ENCODE results near the gene LYPD6. TPM values are rescaled to one million over a fixed set of nuclear protein-coding genes. Genes with fewer than 3 reads are reported as not detected.

The LYPD6 gene
- total and polyA plus RNA-seq, 9 of the 15 experiments (the other 6 are each of a cell fraction or from before 2014, with no cell fraction given): not detected

GRCh38 chr2:149413487-149413886 lies 83.1 kb downstream of the LYPD6 start:
- no peaks in the 10 kb centered on the region for H3K4me1 ChIP-seq (replicated peaks in 1 of 2; ENCODE audit: control insufficient read depth in 2 of 2, insufficient read depth in 2 of 2, low read length in 2 of 2)
- WGBS (ENCODE audit: insufficient coverage, low coverage, missing lambda C conversion rate): 2% methylated on average over 2 of the region's 2 CpGs
- CTCF ChIA-PET (ENCODE audit: low intra/inter-chr PET ratio): no interaction called here
- FAIRE-seq: no peak
- TF ChIP-seq ZBTB9 (CRISPR knock-in tag; IDR thresholded peaks at IDR 0.05) (no peak), NFIX (CRISPR knock-in tag; IDR thresholded peaks at IDR 0.05; ENCODE audit: low read depth) (no peak), ZSCAN32 (CRISPR knock-in tag; IDR thresholded peaks at IDR 0.05) (no peak), KAT8 (IDR thresholded peaks at IDR 0.05; ENCODE audit: low read depth) (no peak), RBM15 (IDR thresholded peaks at IDR 0.05; ENCODE audit: insufficient read depth, low read length) (no peak), ZNF696 (CRISPR knock-in tag; conservative IDR thresholded peaks at IDR 0.05) (no peak), ZNF444 (CRISPR knock-in tag; IDR thresholded peaks at IDR 0.05) (no peak), HNRNPK (IDR thresholded peaks at IDR 0.05; ENCODE audit: low read depth, low read length, poor library complexity, severe bottlenecking) (no peak), PRMT5 (CRISPR knock-in tag; IDR thresholded peaks at IDR 0.05) (no peak), RBBP5 (IDR thresholded peaks at IDR 0.05; ENCODE audit: borderline replicate concordance, insufficient read depth, low read length, poor library complexity, severe bottlenecking) (no peak), ZNF79 (CRISPR knock-in tag; IDR thresholded peaks at IDR 0.05; ENCODE audit: low read depth) (no peak), FOXK2 (conservative IDR thresholded peaks at IDR 0.05 in 1 of 2, IDR thresholded peaks at IDR 0.05 in 1 of 2; ENCODE audit: low read depth in 2 of 2) (no peak), U2AF1 (optimal IDR thresholded peaks at IDR 0.05; ENCODE audit: low read depth, low read length) (no peak), ZNF511 (CRISPR knock-in tag; IDR thresholded peaks at IDR 0.05) (no peak), KLF13 (tag; IDR thresholded peaks at IDR 0.05; ENCODE audit: borderline replicate concordance, low read depth) (no peak), HOMEZ (CRISPR knock-in tag; IDR thresholded peaks at IDR 0.05) (no peak)
- no peak overlapping the region for H3K4me3 ChIP-seq
- DNase-seq (ENCODE audit: extremely low read depth in 1 of 4, low spot score in 3 of 4): no peak
- H3K9me3 ChIP-seq (replicated peaks; ENCODE audit: control insufficient read depth, insufficient read depth, low read depth, low read length): no peaks in the 10 kb centered on the region
- no peak overlapping the region for H3K9ac ChIP-seq (ENCODE audit: insufficient read depth in 1 of 2, low read depth in 2 of 2, low read length in 2 of 2)
- no peak overlapping the region for H2AFZ ChIP-seq (ENCODE audit: low read depth, low read length)
- POLR2A ChIA-PET: no interaction called here
- H3K27ac ChIP-seq (ENCODE audit: extremely low read depth, low read depth, low read length): no peak overlapping the region
- no peak for ATAC-seq
- no TSS peak for BruUV-seq (replicated peaks)
- no peak overlapping the region for H3K4me2 ChIP-seq (ENCODE audit: insufficient read depth, low read length)
- H3K9me1 ChIP-seq (ENCODE audit: control insufficient read depth, insufficient read depth, low read length): no peaks in the 10 kb centered on the region
- in situ Hi-C loops (cut with MboI): no loop called here
- H3K36me3 ChIP-seq (ENCODE audit: control insufficient read depth, insufficient read depth, low read length): no peaks in the 10 kb centered on the region
- no peaks in the 10 kb centered on the region for H3K79me2 ChIP-seq (ENCODE audit: control insufficient read depth, insufficient read depth, low read length)
- H3K27me3 ChIP-seq (ENCODE audit: control insufficient read depth in 2 of 2, insufficient read depth in 2 of 2, low read length in 2 of 2): no peaks in the 10 kb centered on the region
- H4K20me1 ChIP-seq (replicated peaks; ENCODE audit: control insufficient read depth, insufficient read depth, low read length): no peaks in the 10 kb centered on the region
- intact Hi-C loops (cut with micrococcal nuclease): no loop called here
